DMS153 (cell line): Measurements from ENCODE around the gene SLC24A1.
"Not testable (repeated sequence)": the region's sequence is repeated elsewhere in the genome, so short reads cannot be mapped to it uniquely, and the experiment has no call there.

Experiments used
- DNase-seq: peaks from one replicate; lab custom pipeline; 2025; lab: John Stamatoyannopoulos, UW

Gene SLC24A1

DNA sequence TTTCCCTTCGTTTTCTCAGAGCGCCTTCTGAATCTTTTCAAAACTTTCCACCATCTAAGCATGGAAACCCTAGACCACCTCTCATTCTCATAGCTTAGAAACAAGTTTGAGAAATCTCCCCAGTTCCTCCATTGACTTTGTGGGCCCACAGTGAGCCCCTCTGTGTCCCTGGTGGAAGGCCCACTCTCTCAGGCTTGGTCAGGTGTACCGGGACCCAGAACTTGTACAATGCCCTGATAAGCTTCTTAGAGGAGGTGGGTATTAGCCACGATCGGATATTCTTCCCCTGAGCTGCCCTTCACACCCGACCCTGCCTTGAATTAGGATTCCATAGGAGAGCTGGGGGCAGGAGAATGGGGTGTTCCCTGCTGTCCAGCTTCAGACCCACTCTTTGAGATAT lies at the start of gene SLC24A1:
TSS of gene SLC24A1 (plus strand) at position 301 of the 400 bp plus-strand sequence. CDS start 2,143 bp downstream, outside the sequence.
- no peak for DNase-seq

DNA sequence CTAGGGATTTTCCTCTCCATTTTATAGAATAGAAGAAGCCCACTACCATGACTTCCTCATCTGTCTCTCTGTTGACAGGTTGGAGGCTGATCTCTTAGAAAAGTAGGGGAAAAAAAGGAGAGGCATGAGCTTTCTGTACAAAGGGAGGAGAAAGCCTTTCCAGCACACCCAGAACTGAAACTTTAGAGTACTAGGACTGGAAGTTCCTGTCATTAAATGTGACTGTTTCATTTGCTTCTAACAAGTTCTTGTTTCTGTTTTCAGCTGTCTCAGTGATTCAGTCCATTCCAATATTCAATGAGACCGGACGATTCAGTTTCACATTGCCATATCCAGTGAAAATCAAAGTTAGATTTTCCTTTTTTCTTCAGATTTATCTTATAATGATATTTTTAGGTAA lies 49.8 kb upstream of the SLC24A1 start:
- no peak for DNase-seq

DNA sequence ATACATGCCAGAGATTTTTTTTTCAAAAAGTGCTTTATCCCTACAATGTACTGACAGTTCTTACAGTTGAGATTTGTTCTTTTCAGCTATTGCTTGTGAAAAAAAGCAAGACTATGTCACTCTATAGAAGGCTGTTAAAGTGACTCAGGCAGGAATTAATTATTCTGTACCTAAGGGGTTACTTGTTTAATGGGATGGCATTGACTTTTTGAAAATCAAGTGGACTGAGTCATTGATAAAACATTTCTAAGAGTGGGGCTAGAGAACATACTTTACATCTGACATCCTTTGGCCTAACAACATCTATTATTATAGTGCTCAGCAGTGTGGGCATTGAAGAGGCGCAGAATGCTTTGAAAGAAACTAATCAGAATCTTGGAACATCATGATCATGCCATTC lies 45.1 kb upstream of the SLC24A1 start:
- no peak for DNase-seq

DNA sequence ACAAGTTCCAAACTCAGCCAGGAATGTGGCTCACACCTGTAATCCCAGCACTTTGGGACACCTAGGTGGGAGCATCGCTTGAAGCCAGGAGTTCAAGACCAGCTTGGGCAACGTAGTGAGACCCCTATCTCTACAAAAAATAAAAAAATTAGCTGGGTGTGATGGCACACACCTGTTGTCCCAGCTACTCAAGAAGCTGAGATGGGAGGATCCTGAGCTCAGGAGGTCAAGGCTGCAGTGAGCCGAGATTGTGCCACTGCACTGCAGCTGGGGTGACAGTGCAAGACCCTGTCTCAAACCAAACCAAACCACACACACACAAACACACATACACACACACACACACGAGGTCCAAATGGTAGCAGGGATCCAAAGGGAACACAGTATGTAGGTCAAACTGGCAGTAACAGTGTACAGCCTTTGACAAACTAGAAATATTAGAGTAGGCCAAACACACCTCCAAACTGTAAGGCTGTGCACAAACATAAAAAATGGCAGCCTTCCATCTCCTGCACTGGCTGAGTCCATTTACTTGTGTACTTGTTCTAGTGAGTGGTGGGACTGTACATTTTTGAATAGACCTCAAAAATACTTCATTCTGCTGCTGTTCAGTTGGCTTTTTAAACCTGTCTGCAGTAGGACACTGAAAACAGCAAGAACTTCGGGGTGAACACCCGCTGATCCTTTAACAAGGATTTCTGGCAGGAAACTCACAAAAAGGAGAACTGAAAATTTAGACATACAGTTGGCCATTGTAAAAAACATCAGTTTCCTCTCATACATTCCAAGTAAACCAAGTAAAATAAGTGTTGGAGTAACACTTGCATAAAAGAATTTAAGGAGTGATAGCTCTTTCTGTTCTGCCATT lies 44.4 kb upstream of the SLC24A1 start:
- DNase-seq, result no peak

DNA sequence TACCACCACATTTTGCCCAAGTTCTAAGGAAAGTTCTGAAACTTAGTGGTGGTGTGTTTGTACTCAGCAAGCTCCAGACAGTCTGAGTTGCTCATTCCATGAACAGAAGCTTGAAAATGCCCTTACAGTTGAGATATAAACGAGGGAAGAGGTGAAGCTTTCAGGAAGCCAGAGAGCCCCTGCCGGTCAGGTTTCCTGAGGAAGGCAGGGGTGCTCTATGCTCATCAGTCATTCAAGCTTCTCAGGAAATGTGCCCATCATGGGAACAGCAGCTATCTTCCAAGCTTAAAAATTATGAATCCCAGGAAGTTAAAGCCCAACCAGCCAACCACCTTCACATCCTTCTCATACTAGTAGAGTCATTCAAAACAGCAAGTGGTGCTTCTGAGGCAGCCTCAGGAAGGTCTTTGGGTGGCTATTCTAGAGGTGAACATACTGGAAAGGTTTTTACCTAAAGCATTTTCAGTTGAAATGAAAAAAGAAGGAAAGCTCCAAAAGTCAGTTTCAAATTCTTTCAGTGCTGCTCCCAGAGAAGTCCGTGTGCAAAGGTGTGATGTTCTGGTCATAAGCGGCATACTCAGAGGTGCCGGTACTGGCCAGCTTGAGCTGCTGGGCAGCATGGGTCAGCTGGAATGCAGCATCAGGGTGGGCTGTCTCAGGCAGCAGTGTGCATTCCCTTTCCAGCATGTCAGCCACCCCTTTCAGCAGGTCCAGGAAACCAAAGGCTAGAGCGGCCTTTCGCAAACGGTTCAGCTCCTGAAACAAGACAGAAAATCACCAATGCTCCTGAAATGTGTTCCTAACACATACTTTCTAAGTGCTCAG lies 42.6 kb upstream of the SLC24A1 start:
- no peak for DNase-seq

DNA sequence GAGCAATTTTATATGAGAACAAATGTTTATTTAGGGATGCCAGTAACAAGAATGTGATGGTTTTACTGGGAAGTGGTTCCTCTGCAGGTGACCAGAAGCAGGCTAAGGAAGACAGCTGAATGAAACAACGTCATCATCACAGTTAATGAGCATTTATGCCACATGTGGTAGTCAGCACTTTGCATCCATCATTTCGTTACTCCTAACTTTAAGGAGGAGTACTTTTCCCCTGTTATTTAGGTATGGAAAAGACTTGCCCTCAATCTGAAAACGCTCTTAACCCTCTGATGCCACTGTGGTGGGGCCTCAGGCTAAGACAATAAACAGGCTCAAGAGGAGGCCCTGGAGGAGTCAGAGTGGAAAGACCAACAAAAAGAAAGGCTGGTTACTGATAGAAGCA lies 42.0 kb upstream of the SLC24A1 start:
- DNase-seq, result no peak

DNA sequence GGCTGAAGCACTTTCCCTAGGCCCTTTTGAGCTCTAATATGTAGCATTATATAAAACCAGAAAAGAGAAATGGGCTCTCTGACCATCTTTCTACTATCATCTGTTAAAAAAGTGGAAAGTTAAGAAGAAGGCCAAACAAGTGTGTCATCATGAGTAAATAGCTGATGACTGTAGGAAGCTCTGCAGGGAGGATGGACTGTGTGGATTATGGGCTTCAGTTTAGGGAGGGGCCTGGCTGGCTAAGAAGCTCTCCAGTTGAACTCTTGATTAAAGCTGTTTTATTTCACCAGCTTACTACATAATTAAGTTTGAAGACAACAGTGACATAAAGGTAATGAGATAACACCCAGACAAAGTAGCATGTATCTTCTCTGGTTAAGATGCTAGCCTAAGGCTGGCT lies 41.5 kb upstream of the SLC24A1 start:
- DNase-seq, result no peak

DNA sequence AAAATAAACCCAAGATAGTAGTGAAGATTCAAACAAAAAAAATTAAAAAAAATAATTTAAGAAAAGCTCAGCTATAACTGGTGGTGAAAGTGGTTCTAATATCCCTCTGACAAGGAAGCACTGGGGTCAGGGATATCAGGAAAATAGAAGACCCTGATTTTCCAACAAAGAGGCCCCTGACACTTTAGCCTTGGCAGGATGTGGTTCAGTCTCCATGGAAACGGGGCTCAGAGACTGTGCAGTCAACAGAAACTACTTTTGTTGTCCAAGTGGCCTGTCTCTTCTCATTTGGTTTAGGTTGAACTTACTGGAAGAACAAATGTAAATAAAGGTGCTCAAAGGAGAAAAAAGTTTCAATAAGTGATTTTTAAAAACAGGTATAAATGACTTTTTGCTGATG lies 38.0 kb upstream of the SLC24A1 start:
- DNase-seq, result no peak

DNA sequence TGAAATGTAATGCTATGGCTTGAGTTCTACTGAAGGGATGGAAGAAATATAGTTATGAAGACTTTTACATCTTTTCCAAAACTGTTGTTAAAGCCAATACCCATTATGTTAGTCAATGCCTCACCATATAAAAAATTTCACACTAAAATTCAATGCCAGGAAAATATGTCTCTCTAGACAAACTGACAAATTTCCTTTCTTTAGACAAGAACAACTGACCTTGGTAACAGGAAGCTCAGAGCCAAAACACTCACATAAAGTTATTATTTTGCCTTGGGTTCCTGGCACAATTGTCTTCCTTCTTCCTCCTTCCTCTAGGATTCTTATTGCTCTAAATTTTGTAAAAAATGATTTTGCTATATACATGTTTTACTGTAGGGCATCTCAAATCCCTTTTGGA lies 37.5 kb upstream of the SLC24A1 start:
- DNase-seq, result no peak

DNA sequence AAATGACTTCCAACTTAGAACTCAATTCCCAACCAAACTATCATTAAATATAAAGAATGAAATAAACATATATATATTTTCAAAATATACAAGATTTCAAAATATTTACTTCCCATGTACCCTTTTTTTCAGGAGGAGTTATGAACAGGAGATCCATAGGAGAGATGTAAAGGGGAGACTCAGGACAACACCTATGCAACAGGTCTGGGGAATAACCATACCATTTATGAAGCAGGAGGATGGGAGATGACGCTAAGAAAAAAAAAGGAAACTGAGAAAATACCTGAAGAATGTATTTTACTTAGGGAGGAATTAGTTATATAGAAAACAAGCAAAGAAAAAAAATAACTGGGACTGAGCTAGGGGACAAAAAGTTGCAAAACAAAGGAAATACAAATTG lies 34.6 kb upstream of the SLC24A1 start:
- DNase-seq, result no peak

DNA sequence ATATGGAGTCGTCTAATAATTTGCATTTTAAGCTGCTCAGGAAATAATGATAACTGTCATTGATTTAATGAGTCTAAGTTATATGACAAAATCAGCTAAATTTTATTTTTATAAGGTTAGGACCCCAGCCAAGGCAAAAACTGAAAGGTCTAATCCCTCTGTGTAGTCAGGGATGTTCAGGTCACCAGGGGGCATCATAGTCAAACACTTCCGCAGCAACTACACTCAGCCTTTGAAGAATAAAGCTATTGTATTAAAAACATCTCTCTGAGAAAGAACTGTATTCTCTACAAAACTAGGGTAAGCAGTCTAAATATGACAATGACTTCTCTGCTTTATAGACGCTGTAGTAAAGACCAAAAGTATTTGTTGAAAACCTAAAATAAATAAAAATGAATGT lies 25.8 kb upstream of the SLC24A1 start:
- DNase-seq, result no peak

DNA sequence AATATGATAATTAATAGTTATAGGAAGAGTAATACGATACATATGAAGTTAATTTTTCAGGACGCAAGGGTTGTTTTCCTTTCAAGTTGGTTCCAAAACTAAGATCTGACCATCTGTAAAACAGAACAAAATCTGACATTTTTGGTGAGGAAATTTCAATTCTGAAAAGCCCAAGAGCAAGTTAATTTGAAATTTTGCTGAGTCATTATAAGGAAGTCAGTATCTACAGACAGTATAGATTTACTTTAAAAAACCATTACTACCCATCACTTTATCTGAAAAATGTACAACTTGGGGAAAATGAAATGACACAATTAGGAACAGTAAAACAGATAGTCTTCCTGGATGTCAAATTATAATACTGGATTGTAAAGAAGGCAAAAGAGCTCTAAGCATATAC lies 23.3 kb upstream of the SLC24A1 start:
- DNase-seq, result no peak

DNA sequence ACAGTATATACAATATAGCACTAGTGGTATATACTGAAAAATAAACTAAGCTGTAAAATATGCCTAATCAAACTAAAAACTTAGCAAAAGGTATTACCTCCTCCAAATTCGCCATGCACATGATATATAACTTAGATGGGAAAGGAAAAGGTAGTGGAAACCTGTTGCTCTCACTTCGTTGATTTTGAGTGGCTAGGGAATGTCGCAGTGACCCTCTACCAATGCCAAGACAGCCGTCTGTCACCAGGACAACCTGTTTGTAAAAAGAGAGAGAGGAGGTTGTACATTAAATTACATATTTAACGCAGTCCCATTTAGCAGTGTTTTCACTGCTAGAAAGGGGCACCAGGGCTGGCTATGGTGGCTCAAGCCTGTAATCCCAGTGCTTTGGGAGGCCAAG lies 22.1 kb upstream of the SLC24A1 start:
- DNase-seq, result no peak

DNA sequence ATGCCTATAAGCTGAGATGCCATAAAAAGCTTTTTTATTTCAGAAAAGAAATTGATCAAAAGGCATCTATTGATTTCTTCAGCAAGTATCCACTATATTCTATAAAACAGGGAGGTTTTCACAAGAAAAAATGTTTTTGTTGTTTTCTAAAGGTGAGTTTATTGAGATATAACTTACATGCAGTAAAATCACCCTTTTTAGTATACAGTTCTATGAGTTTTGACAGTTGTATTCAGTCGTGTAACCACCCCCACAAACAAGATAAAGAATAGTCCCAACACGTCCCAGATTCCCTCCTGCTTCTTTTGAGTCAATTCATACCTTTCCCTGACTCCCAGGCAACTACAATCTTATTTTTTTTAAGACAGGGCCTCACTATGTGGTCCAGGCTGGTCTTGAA lies 18.6 kb upstream of the SLC24A1 start:
- no peak for DNase-seq

DNA sequence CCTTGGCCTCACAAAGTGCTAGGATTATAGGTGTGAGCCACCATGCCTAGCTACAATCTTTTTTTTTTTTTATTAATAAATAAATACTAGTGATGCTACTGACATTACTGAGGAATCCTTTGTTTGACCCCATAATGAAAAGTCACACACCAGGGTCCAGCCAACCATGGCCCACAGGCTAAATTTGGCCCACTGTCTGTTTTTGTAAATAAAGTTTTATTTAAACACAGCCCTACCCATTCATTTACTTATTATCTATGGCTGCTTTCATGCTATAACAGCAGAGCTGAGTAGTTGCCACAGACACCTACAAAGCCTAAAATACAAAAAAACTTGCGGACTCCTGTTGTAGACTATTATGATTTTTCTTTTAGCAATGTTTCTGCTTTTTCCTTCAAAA lies 18.2 kb upstream of the SLC24A1 start:
- DNase-seq, result no peak

DNA sequence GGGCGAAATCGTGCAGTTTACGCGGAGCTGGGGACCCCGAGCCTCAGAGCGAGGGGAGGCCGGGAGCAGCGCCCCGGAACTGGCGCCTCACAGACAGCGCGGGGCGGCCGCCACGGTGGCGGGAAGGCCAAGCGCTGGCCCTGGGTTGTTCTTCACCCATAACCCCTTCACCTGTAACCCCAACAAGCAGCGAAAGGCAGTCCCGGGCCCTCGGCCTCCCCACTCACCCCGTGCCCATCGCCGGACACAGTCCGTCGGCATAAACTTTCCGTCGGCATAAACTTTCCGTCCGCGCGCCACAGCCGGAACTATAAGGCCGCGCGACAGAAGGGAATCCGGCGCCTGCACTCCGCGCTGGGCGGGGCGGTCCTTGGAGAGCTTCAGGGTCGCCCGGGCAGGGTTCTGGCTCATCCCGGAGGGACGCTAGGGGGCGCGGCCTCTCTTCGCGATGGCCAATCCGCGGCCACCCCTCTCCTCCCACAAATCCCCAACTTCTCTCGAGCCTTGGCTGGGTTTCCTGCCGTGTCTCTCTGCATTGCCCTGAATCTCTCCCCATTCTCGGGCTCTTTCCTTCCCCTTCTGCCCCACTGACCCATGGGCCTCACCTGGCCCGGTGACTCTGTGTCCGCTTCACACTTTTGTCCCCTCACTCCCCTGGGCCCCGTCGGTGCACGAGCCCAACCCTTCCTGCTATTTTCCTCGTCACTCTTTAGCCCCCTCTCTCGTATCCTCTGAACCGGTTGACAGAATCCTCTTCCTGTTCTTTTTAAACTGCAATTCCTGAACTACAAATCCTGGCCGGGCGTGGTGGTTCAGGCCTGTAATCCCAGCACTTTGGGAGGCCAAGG lies 10.6 kb upstream of the SLC24A1 start, which contains the start of gene INTS14:
TSS of gene INTS14 (minus strand) at position 261 of the 848 bp plus-strand sequence. CDS start 3,751 bp downstream, outside the sequence.
- peak; percentile 63 for DNase-seq

DNA sequence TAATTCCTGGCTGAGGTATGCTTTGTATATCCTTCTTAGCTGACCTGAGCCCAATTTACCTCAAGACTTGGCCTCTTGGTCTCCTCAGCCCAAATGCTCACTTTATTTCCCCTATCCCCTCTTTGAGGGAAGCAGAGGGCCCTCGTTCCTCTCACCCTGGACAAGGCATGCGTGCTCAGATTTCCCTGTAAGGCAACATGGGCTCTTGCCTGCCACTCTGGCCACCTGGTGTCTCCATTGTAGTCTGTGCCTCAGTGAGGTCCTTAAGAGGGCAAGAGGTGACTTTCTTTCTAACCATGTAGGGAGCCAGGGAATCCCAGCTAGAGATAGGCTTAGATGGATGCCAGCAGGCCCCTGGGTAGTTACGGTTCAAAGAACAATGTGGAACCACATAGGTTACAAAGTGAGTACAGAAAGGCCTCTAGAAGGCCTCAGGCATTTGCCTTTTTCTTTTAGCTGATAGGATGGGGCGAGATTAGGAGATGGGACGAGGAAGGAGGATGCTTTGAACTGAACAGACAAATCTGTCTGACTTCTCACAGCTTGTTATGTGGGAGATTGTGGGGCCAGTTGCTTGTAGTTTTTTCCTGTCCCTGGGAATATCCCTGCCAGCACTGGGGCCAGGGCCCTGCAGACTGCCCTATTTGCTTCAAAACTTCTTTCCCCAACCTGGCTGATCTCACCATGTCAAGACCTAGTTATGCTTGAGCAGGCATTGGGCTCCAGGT lies 9.7 kb upstream of the SLC24A1 start:
- DNase-seq, result no peak

DNA sequence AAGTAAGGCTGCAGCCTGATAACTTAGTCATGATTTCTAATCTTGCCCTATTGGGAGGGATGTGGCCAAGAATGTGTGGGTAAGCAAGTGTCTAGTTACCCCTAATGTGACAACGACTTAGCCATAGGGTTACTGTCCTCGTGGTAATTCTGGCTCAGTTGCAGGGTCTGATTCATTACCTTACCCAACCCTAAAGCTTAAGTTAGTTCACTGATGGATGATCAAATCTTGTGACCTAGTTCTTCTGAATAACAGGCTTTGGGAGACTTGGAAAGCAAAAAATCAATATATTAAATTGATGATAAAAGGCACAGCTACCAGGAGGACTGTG lies 9.2 kb upstream of the SLC24A1 start:
- no peak for DNase-seq

DNA sequence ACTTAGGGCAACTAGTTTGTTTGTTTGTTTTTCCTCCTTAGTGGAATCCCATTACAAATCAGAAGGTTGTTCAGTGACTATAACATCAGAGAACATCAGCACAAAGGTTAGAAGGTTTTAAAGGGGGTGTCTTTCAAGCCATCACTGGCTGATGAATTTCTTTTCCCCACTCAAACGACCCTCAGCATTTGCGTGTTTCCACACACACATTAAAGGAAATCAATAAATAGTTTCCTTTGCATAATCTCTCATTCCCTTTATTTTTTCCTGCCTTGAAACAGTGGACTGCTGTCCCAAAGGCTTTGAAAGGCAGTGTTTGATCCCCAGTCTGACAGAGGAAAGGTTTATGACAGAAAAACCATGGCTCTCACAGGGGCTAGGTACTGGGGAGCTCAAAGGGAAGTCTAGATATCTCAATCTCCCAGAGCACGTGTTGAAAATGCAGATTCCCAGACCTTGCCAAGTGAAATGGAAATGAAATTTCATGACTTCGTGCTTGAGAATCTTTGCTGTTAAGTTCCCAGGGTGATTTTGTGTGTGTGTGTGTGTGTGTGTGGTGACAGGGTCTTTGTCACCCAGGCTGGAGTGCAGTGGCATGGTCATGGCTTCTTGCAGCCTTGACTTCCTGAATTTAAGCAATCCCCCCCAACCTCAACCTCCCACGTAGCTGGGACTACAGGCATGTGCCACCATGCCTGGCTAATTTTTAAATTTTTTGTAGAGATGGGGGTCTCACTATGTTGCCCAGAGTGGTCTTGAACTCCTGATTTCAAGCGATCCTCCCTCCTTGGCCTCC lies 8.6 kb upstream of the SLC24A1 start:
- no peak for DNase-seq

DNA sequence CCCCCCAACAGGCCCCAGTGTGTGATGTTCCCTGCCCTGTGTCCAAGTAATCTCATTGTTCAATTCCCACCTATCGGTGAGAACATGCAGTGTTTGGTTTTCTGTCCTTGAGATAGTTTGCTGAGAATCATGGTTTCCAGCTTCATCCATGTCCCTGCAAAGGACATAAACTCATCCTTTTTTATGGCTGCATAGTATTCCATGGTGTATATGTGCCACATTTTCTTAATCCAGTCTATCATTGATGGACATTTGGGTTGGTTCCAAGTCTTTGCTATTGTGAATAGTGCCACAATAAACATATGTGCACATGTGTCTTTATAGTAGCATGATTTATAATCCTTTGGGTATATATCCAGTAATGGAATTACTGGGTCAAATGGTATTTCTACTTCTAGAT lies 5.9 kb upstream of the SLC24A1 start:
- DNase-seq, result not testable (repeated sequence)
